ENCODE measurements around the gene KLF3.

DNA sequence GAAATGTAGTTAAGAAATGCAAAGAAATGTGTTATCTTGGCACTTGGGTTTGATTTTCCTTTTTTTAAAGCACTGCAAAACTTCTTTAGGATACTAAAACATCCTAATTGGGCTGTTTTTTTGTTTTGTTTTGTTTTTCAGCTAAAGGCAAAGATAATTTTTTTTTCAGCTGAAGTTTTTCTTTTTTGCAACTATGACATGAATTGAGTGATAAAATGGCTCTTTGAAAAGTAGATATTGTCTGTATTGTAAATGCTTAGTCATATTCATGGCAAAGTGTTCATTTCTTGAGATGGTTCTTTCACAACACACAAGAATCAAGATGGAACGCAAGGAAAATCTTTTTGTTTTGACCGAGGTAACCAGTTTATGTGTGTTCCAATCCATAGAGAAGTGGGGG is 35.1 kb downstream of the KLF3 start:
- no peak for TF ChIP-seq POLR2A (IDR thresholded peaks at IDR 0.05)
- TF ChIP-seq CTCF (IDR thresholded peaks at IDR 0.05), result no peak
